Measurements from ENCODE around the gene MZF1.

DNA sequence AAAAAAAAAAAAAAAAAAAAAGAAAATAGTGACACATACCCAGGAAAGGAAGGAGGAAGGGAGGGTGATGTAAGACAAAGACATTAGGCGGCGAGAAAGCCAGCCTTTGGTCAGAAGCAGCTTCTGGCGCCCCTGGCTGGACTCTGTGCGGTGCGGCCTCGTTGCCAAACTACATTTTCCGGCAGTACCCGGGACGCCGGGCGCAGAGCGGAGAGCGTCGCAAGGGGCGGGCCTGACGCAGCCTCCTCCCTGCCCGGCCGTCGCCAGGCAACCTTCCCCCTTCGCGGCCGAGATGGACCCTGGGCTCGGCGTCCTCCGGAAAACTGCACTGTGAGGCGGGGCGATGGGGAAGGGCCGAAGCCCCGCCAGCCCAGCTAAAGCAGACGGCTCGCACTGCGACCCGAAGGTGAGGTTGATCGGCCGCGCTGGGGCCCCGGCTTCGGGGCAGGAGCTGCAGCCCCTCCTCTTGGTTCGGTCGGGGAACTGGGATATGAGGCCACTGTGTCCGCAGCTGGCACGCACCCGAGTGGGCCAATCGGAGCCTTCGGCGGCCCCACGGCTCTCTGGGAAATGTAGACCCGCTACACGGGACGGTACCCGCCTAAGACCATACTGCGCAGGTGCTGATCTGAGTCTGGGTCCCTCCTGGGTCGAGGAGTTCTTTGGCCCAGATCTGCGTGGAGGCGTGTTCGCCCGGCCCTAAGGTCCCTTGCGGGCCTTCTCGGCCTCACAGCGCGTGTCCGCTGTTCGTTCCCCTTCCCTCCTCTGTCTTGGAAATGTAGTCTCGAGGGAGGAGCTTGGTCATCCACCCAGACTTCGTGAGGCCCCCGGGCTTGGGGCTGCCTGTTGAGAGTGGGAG, 2.3 kb upstream of the MZF1 start:
- TF ChIP-seq, protein P1, sequence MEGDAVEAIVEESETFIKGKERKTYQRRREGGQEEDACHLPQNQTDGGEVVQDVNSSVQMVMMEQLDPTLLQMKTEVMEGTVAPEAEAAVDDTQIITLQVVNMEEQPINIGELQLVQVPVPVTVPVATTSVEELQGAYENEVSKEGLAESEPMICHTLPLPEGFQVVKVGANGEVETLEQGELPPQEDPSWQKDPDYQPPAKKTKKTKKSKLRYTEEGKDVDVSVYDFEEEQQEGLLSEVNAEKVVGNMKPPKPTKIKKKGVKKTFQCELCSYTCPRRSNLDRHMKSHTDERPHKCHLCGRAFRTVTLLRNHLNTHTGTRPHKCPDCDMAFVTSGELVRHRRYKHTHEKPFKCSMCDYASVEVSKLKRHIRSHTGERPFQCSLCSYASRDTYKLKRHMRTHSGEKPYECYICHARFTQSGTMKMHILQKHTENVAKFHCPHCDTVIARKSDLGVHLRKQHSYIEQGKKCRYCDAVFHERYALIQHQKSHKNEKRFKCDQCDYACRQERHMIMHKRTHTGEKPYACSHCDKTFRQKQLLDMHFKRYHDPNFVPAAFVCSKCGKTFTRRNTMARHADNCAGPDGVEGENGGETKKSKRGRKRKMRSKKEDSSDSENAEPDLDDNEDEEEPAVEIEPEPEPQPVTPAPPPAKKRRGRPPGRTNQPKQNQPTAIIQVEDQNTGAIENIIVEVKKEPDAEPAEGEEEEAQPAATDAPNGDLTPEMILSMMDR (conservative IDR thresholded peaks at IDR 0.05; ENCODE audit: low read depth, low read length), result no peak
- TF ChIP-seq EZH2 (IDR thresholded peaks at IDR 0.05; ENCODE audit: borderline replicate concordance, low read depth, low read length, poor library complexity, severe bottlenecking), result no peak
